NCI-H526 treated with DMSO at 0.1 percent for 48 hours (cell line): ENCODE data around the gene RABGEF1.
"Not testable (repeated sequence)": the region's sequence is repeated elsewhere in the genome, so short reads cannot be mapped to it uniquely, and the experiment has no call there.

ENCODE experiments used
- DNase-seq: peaks from one replicate; lab custom pipeline; 2025; lab: John Stamatoyannopoulos, UW

RABGEF1 gene

DNA sequence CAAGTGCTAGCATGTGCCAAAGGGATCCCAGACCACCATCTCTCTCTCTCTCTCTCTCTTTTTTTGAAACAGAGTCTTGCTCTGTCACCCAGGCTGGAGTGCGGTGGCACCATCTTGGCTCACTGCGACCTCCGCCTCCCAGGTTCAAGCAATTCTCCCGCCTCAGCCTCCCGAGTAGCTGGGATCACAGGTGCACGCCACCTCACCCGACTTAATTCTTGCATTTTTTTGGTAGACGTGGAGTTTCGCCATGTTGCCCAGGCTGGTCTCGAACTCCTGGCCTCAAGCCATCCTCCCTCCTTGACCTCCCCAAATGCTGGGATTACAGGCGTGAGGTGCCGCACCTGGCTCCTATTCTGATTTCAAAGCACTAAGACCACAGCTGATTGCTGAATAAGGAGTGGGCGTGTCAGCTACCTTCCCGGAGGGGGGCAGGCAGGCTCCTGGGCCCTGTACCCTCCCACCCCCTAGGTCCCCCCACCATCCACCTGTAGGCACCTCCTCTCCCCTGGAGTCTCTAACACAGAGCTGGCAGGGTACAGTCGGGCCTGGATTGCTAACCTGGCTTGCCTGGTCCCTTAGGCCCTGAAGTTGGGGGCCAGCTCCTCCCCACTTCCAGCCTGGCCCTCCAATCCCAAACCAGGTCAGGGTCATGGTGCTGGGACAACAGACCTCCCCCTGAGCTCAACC, 74.8 kb downstream of the RABGEF1 start:
- not testable (repeated sequence) for DNase-seq

- no peak for DNase-seq
Observed at GRCh38 chr7:66815951-66816350, 75.4 kb downstream of the RABGEF1 start.

DNA sequence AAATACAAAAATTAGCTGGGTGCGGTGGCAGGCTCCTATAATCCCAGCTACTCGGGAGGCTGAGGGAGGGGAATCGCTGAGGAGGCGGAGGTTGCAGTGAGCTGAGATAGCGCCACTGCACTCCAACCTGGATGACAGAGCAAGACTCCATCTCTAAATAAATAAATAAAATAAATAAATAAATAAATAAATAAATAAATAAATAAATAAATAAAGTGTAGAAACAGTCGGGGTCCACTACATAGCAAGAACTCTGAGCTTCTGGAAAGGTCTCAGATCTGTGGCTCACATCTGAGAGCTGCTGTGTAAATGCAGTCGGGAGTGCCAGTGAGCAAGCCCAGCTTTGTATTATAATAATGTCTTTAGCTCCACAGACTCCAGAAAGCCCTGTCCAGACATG, 76.1 kb downstream of the RABGEF1 start:
- DNase-seq = not testable (repeated sequence)

DNA sequence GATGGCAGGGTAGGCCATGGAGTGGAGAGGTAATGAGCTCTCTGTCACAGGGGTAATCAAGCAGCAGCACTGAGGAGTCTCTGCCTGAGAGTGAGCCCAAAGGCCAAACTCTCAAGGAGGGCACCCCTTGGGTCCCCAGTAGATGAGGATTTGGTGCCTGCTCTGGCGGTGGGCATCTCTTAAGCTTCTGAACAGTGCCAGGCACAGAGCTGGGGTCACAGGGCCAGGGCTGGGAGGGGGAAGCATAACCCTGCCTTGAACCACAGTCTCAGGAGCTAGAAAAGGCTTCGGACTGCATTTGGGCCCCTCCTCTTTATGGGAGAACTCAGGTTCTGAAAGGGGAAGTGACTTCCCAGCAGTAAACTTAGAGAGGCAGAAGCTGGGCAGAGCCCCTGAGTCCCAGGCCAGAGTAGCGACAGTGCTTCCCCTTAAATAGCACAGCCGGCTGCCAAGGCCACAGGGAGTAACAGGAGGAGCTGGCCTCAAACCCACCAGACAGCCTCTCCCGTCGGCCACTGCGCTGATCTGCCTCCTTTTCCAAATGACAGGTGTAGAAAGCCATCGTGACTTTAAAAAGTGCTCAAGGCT, 76.8 kb downstream of the RABGEF1 start:
- not testable (repeated sequence) for DNase-seq

DNA sequence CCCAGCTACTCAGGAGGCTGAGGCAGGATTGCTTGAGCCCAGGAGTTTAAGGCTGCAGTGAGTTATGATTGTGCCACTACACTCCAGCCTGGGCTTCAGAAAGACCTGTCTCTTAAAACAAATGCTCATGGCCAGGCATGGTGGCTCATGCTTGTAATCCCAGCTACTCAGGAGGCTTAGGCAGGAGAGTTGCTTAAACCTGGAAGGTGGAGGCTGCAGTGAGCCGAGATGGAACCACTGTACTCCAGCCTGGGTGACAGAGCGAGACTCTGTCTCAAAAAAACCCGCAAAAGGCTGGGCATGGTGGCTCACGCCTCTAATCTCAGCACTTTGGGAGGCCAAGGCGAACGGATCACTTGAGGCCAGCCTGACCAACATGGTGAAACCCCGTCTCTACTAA, 77.4 kb downstream of the RABGEF1 start:
- not testable (repeated sequence) for DNase-seq

DNA sequence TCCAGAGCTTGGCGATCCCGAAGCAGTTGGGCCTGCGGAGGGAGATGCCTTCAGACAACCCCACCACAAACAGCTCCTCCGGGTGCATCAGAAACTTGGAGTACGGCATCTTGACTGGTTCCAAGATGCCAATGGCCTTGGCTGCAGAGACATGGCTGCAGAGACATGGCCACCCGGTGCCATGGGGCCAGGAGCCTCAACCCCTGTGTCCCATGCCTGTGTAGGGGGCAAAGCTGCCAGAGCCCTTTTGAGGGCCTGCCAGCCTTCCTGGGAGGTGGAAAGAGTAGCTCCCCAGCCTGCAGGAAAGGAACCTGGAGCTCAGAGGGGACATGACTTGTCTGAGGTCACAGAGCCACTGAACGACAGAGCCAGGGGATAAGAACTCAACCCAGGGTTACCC, 83.5 kb downstream of the RABGEF1 start:
- no peak for DNase-seq

DNA sequence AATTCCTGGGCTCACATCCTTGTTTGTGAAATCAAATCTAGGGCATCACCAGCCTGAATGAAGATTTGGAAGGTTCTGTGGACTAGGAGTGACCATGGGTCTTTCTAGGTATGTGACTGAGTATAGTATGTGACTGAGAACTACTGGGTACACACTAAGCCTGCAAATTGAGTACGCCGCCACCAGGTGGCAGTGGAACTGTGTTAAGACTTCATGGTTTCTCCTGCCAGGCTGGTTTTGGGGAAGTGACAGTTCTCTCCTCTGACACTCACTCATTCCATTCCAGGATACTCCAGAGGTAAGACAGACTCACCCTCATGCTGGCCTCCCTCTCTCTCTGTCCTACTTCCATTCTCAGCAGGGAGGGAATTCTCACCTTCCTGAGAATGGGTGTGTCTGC, 85.0 kb downstream of the RABGEF1 start:
- peak; percentile 16 for DNase-seq

- no peak for DNase-seq
Observed at GRCh38 chr7:66826649-66827048, 86.1 kb downstream of the RABGEF1 start.

DNA sequence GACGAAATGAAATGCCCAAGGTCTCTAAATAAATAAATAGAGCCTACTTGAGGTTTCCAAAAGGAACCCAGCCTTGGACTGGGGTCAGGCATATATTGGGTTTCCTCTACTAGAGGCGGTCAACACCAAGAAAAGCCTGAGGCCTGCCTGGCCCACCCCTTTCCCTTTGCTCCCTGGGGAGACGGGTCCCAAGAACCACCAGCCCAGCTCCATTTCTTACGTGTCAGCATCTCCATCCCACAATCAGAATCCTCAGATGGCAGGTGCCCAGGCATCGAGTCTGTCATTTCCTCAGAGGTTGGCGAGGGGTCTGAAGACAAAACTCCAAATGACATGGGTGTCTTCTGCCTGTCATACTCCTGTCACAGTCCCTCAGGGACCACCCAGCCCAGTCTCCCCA, 90.4 kb downstream of the RABGEF1 start:
- not testable (repeated sequence) for DNase-seq

- no peak for DNase-seq
Observed at GRCh38 chr7:66832531-66833351, 92.2 kb downstream of the RABGEF1 start.

GRCh38 chr7:66837007-66837406, 96.5 kb downstream of the RABGEF1 start:
- peak; percentile 43 for DNase-seq

DNA sequence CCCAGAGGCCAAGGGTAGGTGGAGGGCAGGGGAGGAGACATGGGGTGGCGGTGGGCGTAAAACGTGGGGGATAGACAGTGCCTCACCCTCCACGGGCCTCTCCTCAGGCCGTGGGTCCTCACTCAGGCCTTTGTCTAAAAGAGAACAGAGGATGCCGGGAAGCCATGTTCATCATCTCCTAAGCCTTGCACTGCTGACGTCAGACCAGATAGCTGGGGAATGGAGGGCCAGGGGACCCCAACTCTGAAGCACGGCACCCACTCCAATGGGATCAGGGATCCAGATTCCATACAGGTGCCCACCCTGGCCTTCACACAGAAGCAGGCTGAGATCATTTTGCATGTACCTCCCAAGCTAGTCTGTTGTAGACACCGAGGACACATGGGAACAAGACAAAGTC, 97.1 kb downstream of the RABGEF1 start:
- no peak for DNase-seq

- no peak for DNase-seq
Observed at GRCh38 chr7:66839814-66840213, 99.3 kb downstream of the RABGEF1 start.

DNA sequence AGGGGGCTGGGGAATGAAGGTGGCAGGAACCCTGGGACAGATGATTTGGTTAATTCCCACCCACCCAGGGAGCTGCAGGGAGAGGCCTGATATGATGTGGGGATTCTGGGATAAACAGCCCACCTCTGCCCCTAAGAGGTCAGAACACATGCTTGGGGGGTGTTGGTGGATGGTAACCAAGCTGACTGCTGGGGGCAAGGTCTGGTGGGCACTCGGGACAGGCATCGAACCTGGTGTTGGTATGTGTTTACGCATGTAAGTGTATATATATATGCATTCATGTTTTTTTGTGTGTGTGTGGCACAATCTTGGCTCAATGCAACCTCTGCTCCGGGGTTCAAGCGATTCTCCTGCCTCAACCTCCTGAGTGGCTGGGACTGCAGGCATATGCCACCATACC, 99.8 kb downstream of the RABGEF1 start:
- DNase-seq = no peak

DNA sequence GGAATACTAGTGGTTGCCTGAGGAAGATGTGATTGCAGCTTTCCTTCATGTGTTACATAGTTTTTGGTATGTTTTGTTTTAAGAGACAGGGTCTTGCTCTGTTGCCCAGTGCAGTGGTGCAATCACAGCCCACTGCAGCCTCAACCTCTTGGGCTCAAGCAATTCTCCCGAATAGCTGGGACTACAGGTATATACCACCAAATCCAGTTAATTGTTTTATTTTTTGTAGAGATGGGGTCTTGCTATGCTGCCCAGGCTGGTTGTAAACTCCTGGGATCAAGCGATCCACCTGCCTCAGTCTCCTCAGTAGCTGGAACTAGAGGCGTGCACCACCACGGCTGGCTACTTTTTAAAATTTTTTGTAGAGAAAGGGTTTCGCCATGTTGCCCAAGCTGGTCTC, 101.4 kb downstream of the RABGEF1 start:
- no peak for DNase-seq

GRCh38 chr7:66843492-66843891, 103.0 kb downstream of the RABGEF1 start:
- not testable (repeated sequence) for DNase-seq

GRCh38 chr7:66844552-66845378, 104.2 kb downstream of the RABGEF1 start:
- peak; percentile 85 for DNase-seq

- no peak for DNase-seq
Observed at GRCh38 chr7:66845379-66846095, 105.0 kb downstream of the RABGEF1 start.

DNA sequence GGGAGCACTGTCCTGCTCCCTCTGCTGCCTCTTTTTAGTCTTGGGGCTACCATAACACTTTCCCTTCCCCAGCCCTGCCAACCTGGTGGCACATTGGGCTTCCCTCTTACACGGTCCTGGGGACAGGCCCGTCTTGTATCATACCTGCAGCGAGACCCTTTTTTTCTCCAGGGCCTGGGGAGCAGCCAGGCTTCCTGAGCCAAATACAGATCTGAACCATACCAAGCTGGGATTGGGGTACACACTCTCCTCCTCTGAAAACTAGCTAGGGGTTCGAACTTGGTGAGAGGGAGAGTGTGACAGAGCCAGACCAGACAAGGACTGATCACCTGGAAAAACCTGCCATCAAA, 105.5 kb downstream of the RABGEF1 start:
- DNase-seq = not testable (repeated sequence)

GRCh38 chr7:66847523-66847855, 107.0 kb downstream of the RABGEF1 start:
- DNase-seq = not testable (repeated sequence)

- no peak for DNase-seq
Observed at GRCh38 chr7:66847879-66848790, 107.6 kb downstream of the RABGEF1 start.
